ENCODE results near the gene SETD3. TPM values are rescaled to one million over a fixed set of nuclear protein-coding genes. Genes with fewer than 3 reads are reported as not detected.

Gene SETD3
- total and polyA plus RNA-seq, 5 donors from 2014 or later: 26.5 to 38.1 (median 35.0) TPM

- Mint-ChIP-seq H3K36me3 (no peaks in the 10 kb centered on the region), H3K27ac (no peak overlapping the region), H3K9me3 (no peaks in the 10 kb centered on the region), H3K27me3 (no peaks in the 10 kb centered on the region), H3K4me1 (no peaks in the 10 kb centered on the region), H3K4me3 (peak overlapping the region in 1 of 4 donors; percentile 47)
- ATAC-seq (ENCODE audit: low read depth in 2 of 2) (no peak), DNase-seq (peak in 1 of 3 donors; percentile 0)
- no peak overlapping the region for H3K4me3 ChIP-seq (ENCODE audit: low read depth, low read length)
- H3K9me3 ChIP-seq (ENCODE audit: control insufficient read depth in 2 of 2, low read length in 2 of 2): no peaks in the 10 kb centered on the region
- H3K27me3 ChIP-seq (ENCODE audit: control insufficient read depth, insufficient read depth, low read length): no peaks in the 10 kb centered on the region
- H3K36me3 ChIP-seq (ENCODE audit: control insufficient read depth, insufficient read depth, low read length): peaks cover 11% of the 10 kb centered on the region
- H3K4me1 ChIP-seq (ENCODE audit: control insufficient read depth, insufficient read depth, low read length, poor library complexity, severe bottlenecking): no peaks in the 10 kb centered on the region
- no peak overlapping the region for H3K27ac ChIP-seq (ENCODE audit: insufficient read depth, low read length, poor library complexity, severe bottlenecking)
Observed at GRCh38 chr14:99514552-99515300, 34.1 kb upstream of the SETD3 start.

- H3K4me3 Mint-ChIP-seq: no peak overlapping the region
- DNase-seq (no peak), ATAC-seq (ENCODE audit: low read depth in 2 of 2) (no peak)
Observed at GRCh38 chr14:99513946-99514551, 33.4 kb upstream of the SETD3 start.

GRCh38 chr14:99513183-99513694 is 32.6 kb upstream of the SETD3 start:
- Mint-ChIP-seq H3K27ac (no peak overlapping the region), H3K9me3 (no peaks in the 10 kb centered on the region), H3K4me3 (no peak overlapping the region), H3K4me1 (peaks cover 0 to 2% (median 0%) of the 10 kb centered on the region in 4 donors), H3K36me3 (peaks cover 10% of the 10 kb centered on the region), H3K27me3 (no peaks in the 10 kb centered on the region)
- DNase-seq (peak in 1 of 3 donors; percentile 1), ATAC-seq (ENCODE audit: low read depth in 2 of 2) (no peak)
- no peak overlapping the region for H3K4me3 ChIP-seq (ENCODE audit: low read depth, low read length)
- no peaks in the 10 kb centered on the region for H3K27me3 ChIP-seq (ENCODE audit: control insufficient read depth, insufficient read depth, low read length)
- H3K36me3 ChIP-seq (ENCODE audit: control insufficient read depth, insufficient read depth, low read length): peaks cover 26% of the 10 kb centered on the region
- no peaks in the 10 kb centered on the region for H3K4me1 ChIP-seq (ENCODE audit: control insufficient read depth, insufficient read depth, low read length, poor library complexity, severe bottlenecking)
- no peak overlapping the region for H3K27ac ChIP-seq (ENCODE audit: insufficient read depth, low read length, poor library complexity, severe bottlenecking)
- no peaks in the 10 kb centered on the region for H3K9me3 ChIP-seq (ENCODE audit: control insufficient read depth in 2 of 2, low read length in 2 of 2)

More at GRCh38 chr14:99513946-99514551, 33.4 kb upstream of the SETD3 start:
- Histone ChIP-seq H3K27me3 (ENCODE audit: control insufficient read depth, insufficient read depth, low read length) (no peaks in the 10 kb centered on the region), H3K36me3 (ENCODE audit: control insufficient read depth, insufficient read depth, low read length) (peaks cover 17% of the 10 kb centered on the region), H3K4me3 (ENCODE audit: low read depth, low read length) (no peak overlapping the region), H3K27ac (ENCODE audit: insufficient read depth, low read length, poor library complexity, severe bottlenecking) (no peak overlapping the region), H3K4me1 (ENCODE audit: control insufficient read depth, insufficient read depth, low read length, poor library complexity, severe bottlenecking) (no peaks in the 10 kb centered on the region), H3K9me3 (ENCODE audit: control insufficient read depth in 2 of 2, low read length in 2 of 2) (no peaks in the 10 kb centered on the region)
- H3K4me1 Mint-ChIP-seq: no peaks in the 10 kb centered on the region
- H3K27ac Mint-ChIP-seq: no peak overlapping the region
- no peaks in the 10 kb centered on the region for H3K27me3 Mint-ChIP-seq
- H3K36me3 Mint-ChIP-seq: peaks cover 5% of the 10 kb centered on the region
- no peaks in the 10 kb centered on the region for H3K9me3 Mint-ChIP-seq

- Mint-ChIP-seq H3K9me3 (no peaks in the 10 kb centered on the region), H3K4me1 (peaks cover 0 to 2% (median 0%) of the 10 kb centered on the region in 4 donors), H3K27ac (no peak overlapping the region), H3K4me3 (no peak overlapping the region), H3K36me3 (peaks cover 14% of the 10 kb centered on the region), H3K27me3 (no peaks in the 10 kb centered on the region)
- no peaks in the 10 kb centered on the region for H3K4me1 ChIP-seq (ENCODE audit: control insufficient read depth, insufficient read depth, low read length, poor library complexity, severe bottlenecking)
- DNase-seq: no peak
- H3K4me3 ChIP-seq (ENCODE audit: low read depth, low read length): no peak overlapping the region
- H3K27ac ChIP-seq (ENCODE audit: insufficient read depth, low read length, poor library complexity, severe bottlenecking): no peak overlapping the region
- peaks cover 31% of the 10 kb centered on the region for H3K36me3 ChIP-seq (ENCODE audit: control insufficient read depth, insufficient read depth, low read length)
- no peaks in the 10 kb centered on the region for H3K9me3 ChIP-seq (ENCODE audit: control insufficient read depth in 2 of 2, low read length in 2 of 2)
- ATAC-seq (ENCODE audit: low read depth in 2 of 2): no peak
- no peaks in the 10 kb centered on the region for H3K27me3 ChIP-seq (ENCODE audit: control insufficient read depth, insufficient read depth, low read length)
Observed at GRCh38 chr14:99512571-99513182, 32.0 kb upstream of the SETD3 start.

- ATAC-seq (ENCODE audit: low read depth in 2 of 2) (no peak), DNase-seq (no peak)
- H3K4me3 ChIP-seq (ENCODE audit: low read depth, low read length): no peak overlapping the region
- no peak overlapping the region for H3K27ac Mint-ChIP-seq
- peaks cover 37% of the 10 kb centered on the region for H3K36me3 ChIP-seq (ENCODE audit: control insufficient read depth, insufficient read depth, low read length)
- no peaks in the 10 kb centered on the region for H3K9me3 ChIP-seq (ENCODE audit: control insufficient read depth in 2 of 2, low read length in 2 of 2)
- H3K36me3 Mint-ChIP-seq: peaks cover 17% of the 10 kb centered on the region
- H3K27me3 ChIP-seq (ENCODE audit: control insufficient read depth, insufficient read depth, low read length): no peaks in the 10 kb centered on the region
- H3K4me3 Mint-ChIP-seq: no peak overlapping the region
- no peak overlapping the region for H3K27ac ChIP-seq (ENCODE audit: insufficient read depth, low read length, poor library complexity, severe bottlenecking)
- H3K4me1 ChIP-seq (ENCODE audit: control insufficient read depth, insufficient read depth, low read length, poor library complexity, severe bottlenecking): no peaks in the 10 kb centered on the region
- H3K9me3 Mint-ChIP-seq: no peaks in the 10 kb centered on the region
- H3K27me3 Mint-ChIP-seq: no peaks in the 10 kb centered on the region
- H3K4me1 Mint-ChIP-seq: peaks cover 0 to 2% (median 0%) of the 10 kb centered on the region in 4 donors
Observed at GRCh38 chr14:99512110-99512449, 31.4 kb upstream of the SETD3 start.

- Histone ChIP-seq H3K27me3 (ENCODE audit: control insufficient read depth, insufficient read depth, low read length) (no peaks in the 10 kb centered on the region), H3K4me3 (ENCODE audit: low read depth, low read length) (no peak overlapping the region), H3K36me3 (ENCODE audit: control insufficient read depth, insufficient read depth, low read length) (peaks cover 42% of the 10 kb centered on the region), H3K27ac (ENCODE audit: insufficient read depth, low read length, poor library complexity, severe bottlenecking) (no peak overlapping the region), H3K4me1 (ENCODE audit: control insufficient read depth, insufficient read depth, low read length, poor library complexity, severe bottlenecking) (no peaks in the 10 kb centered on the region), H3K9me3 (ENCODE audit: control insufficient read depth in 2 of 2, low read length in 2 of 2) (no peaks in the 10 kb centered on the region)
- Mint-ChIP-seq H3K27me3 (no peaks in the 10 kb centered on the region), H3K27ac (no peak overlapping the region), H3K4me3 (no peak overlapping the region), H3K9me3 (no peaks in the 10 kb centered on the region), H3K36me3 (peaks cover 22% of the 10 kb centered on the region), H3K4me1 (peaks cover 0 to 2% (median 0%) of the 10 kb centered on the region in 4 donors)
- ATAC-seq (ENCODE audit: low read depth in 2 of 2): no peak
- no peak for DNase-seq
Observed at GRCh38 chr14:99511421-99512109, 30.9 kb upstream of the SETD3 start.

DNA sequence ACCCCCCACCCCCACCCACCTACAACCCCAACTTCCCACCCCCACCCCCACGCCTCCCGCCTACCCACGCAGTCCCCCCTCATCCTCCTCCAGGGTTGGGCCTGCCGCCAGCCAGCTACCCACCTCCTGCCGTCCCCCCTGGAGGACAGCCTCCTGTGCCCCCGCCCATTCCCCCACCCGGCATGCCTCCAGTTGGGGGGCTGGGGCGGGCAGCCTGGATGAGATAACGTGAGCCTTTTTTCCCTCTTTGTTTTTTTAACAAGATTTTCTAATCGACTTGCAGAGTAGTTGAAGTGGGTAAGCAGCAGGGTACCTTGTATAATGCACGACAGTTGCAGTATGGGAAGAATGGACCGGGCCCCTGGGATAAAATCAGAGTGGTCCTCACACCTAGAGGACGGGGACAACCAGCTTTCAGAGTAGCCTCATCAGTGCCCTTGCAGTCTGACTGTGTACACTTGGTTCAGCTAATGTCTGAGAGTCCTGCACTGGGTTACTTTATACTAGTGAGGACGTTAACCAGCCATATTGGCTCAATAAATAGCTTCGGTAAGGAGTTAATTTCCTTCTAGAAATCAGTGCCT is 30.0 kb upstream of the SETD3 start:
- Histone ChIP-seq H3K27me3 (ENCODE audit: control insufficient read depth, insufficient read depth, low read length) (no peaks in the 10 kb centered on the region), H3K36me3 (ENCODE audit: control insufficient read depth, insufficient read depth, low read length) (peaks cover 51% of the 10 kb centered on the region), H3K27ac (ENCODE audit: insufficient read depth, low read length, poor library complexity, severe bottlenecking) (no peak overlapping the region), H3K4me1 (ENCODE audit: control insufficient read depth, insufficient read depth, low read length, poor library complexity, severe bottlenecking) (no peaks in the 10 kb centered on the region), H3K9me3 (ENCODE audit: control insufficient read depth in 2 of 2, low read length in 2 of 2) (no peaks in the 10 kb centered on the region), H3K4me3 (ENCODE audit: low read depth, low read length) (no peak overlapping the region)
- no peaks in the 10 kb centered on the region for H3K9me3 Mint-ChIP-seq
- no peaks in the 10 kb centered on the region for H3K27me3 Mint-ChIP-seq
- peaks cover 0 to 2% (median 0%) of the 10 kb centered on the region in 4 donors for H3K4me1 Mint-ChIP-seq
- no peak for DNase-seq
- no peak for ATAC-seq (ENCODE audit: low read depth in 2 of 2)
- H3K36me3 Mint-ChIP-seq: peaks cover 31% of the 10 kb centered on the region
- no peak overlapping the region for H3K27ac Mint-ChIP-seq
- H3K4me3 Mint-ChIP-seq: no peak overlapping the region

All from CD4-positive, CD25-positive, alpha-beta regulatory T cell (primary cell).